ENCODE measurements around the gene NUDT5.
"Not testable (repeated sequence)": the region's sequence is repeated elsewhere in the genome, so short reads cannot be mapped to it uniquely, and the experiment has no call there.

Gene NUDT5

GRCh38 chr10:12186323-12186722, 9.4 kb downstream of the NUDT5 start:
- TF ChIP-seq CTCF (IDR thresholded peaks at IDR 0.05; ENCODE audit: low read depth, low read length), result no peak
- in situ Hi-C loops (cut with HindIII; ENCODE audit: low sequenced_read_pairs), result no loop called here
- H3K4me3 ChIP-seq (ENCODE audit: low read depth, low read length), result no peak overlapping the region
- DNase-seq (ENCODE audit: low read depth, low spot score), result no peak

- H3K4me3 ChIP-seq (ENCODE audit: low read depth, low read length), result no peak overlapping the region
- no peak for TF ChIP-seq CTCF (IDR thresholded peaks at IDR 0.05; ENCODE audit: low read depth, low read length)
- DNase-seq (ENCODE audit: low read depth, low spot score), result no peak
- in situ Hi-C loops (cut with HindIII; ENCODE audit: low sequenced_read_pairs), result no loop called here
Observed at GRCh38 chr10:12184165-12184564, 11.5 kb downstream of the NUDT5 start.

DNA sequence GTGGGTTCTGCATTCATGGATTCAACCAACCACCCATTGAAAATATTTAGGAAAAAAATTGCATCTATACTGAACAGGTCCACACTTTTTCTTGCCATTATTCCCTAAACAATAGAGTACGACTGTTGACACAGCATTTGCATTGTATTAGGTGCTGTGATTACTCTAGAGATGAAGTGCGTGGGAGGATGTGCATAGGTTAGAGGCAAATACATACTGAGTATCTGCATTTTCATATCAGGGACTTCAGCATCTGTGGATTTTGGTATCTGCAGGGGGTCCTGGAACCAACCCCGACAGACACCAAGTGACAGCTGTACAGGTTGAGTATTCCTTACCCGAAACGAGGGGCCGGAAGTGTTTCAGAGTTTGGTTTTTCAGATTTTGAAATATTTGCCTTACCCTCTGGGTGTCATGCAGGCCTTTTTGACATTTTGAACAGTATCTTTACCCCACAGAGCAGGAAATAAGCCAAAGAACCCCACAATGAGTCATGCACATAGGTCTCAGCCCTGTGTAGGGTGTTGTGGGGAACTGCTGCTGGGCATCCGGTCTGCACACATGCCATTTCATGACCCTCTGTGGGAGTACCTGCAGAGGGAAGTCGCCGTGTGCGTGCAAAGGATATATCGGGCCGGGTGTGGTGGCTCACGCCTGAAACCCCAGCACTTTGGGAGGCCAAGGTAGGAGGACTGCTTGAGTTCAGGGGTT, 14.5 kb downstream of the NUDT5 start:
- peak; percentile 45 for DNase-seq (ENCODE audit: low read depth, low spot score)
- no peak for TF ChIP-seq CTCF (IDR thresholded peaks at IDR 0.05; ENCODE audit: low read depth, low read length)
- in situ Hi-C loops (cut with HindIII; ENCODE audit: low sequenced_read_pairs), result no loop called here
- H3K4me3 ChIP-seq (ENCODE audit: low read depth, low read length), result no peak overlapping the region

DNA sequence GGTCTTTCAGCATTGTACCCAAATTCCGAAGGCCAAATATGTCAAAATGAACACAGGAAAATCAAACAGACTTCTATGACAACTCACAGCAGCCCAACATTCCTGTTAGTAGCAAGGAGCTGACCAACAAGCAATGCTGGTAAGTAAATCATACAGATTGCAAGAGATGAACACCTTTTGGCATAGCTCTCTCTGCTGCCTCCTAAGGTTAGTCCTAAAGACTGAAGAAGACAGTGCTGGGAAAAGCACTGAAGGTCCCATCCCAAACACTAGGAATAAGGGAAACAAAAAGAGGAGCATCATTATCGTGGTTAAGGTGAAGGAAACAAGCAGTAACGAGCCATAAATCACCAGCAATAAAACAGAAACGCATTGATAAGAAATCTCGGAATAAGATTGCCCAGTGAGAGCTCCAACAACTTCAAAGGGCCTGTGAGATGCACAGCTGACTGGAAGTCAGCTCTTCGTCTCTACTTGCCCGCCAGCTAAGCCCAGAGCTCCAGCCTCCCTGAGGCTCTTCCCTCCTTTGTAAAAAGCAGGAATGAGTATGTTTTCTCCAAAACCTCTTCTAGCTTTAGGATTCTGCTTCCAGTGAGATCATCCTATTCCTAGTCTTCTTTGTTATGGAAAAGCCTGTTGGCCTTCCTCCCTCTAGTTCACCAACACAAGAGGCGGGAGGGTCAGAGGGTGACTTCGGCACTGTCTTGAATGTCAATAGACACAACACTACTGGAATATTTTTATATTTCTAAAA, 15.3 kb downstream of the NUDT5 start:
- in situ Hi-C loops (cut with HindIII; ENCODE audit: low sequenced_read_pairs), result no loop called here
- TF ChIP-seq CTCF (IDR thresholded peaks at IDR 0.05; ENCODE audit: low read depth, low read length), result no peak
- DNase-seq (ENCODE audit: low read depth, low spot score), result no peak
- H3K4me3 ChIP-seq (ENCODE audit: low read depth, low read length), result no peak overlapping the region

DNA sequence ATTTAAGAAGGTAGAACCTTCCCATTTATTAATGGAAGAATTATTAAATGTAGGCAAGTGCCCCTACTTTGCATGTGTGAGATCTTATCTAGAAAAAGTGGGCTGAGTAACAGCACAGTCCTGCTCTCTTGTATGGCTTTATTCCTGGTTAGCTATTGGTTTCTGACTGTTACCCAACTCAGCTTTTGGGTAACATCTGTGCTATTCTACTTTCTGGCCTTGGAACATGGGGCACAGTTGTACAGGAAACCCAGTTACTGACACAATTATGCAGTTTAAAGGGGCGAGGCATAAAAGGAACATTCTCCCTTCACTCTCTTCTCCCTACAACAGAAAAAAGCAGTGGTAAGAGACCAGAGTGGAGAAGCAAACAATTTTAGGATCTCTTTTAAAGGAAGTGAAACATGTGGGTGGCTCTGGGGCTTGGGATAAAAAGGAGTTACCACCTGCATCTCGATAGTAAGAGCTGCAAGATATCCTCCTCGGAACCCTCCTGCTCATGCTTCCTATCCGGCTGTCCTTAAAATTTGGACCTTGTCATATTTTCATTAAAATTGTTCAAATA, 16.0 kb downstream of the NUDT5 start:
- no peak for DNase-seq (ENCODE audit: low read depth, low spot score)
- TF ChIP-seq CTCF (IDR thresholded peaks at IDR 0.05; ENCODE audit: low read depth, low read length), result no peak
- in situ Hi-C loops (cut with HindIII; ENCODE audit: low sequenced_read_pairs), result no loop called here
- H3K4me3 ChIP-seq (ENCODE audit: low read depth, low read length), result no peak overlapping the region

DNA sequence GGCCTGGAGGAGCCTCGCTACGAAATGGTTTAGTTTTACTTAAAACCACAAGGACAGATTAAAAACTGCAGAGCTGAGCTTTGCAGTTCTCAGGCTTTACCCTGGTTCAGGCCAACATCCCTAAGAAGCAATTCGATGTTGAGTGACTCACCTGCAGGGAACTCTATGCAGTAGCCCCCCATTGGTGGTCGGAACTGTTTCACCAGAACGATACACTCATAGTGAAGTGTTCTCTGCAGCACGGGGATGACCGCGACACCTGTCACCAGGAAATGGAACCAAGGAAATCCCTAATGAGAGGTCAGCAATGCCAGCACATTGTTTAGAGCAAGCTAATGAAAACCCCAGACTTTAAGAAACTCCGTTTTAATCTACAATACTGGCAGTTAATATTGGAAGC, 18.0 kb downstream of the NUDT5 start:
- in situ Hi-C loops (cut with HindIII; ENCODE audit: low sequenced_read_pairs), result no loop called here
- TF ChIP-seq CTCF (IDR thresholded peaks at IDR 0.05; ENCODE audit: low read depth, low read length), result no peak
- no peak overlapping the region for H3K4me3 ChIP-seq (ENCODE audit: low read depth, low read length)
- DNase-seq (ENCODE audit: low read depth, low spot score), result peak; percentile 48

DNA sequence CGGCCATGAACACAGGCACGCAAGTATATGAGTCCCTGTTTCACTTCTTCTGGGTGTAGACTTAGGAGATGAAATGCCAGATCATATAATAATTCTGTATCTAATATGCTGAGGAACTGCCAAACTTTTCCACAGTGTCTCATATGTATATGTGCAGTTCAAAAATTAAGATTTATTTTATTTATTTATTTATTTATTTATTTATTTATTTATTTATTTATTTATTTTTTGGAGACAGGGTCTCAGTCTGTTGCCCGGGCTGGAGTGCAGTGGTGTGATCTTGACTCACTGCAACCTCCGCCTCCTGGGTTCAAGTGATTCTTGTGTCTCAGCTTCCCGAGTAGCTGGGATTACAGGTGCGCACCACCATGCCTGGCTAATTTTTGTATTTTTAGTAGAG, 24.2 kb downstream of the NUDT5 start:
- H3K4me3 ChIP-seq (ENCODE audit: low read depth, low read length); in situ Hi-C loops (cut with HindIII; ENCODE audit: low sequenced_read_pairs); DNase-seq (ENCODE audit: low read depth, low spot score): not testable (repeated sequence)

Data from astrocyte of the spinal cord (primary cell).